ENCODE measurements around the gene ELF4. TPM values are rescaled to one million over a fixed set of nuclear protein-coding genes. Genes with fewer than 3 reads are reported as not detected.
"Not testable (repeated sequence)": the region's sequence is repeated elsewhere in the genome, so short reads cannot be mapped to it uniquely, and the experiment has no call there.

Gene ELF4
- total RNA-seq, 1 donor from 2014 or later, result 50.6 TPM

DNA sequence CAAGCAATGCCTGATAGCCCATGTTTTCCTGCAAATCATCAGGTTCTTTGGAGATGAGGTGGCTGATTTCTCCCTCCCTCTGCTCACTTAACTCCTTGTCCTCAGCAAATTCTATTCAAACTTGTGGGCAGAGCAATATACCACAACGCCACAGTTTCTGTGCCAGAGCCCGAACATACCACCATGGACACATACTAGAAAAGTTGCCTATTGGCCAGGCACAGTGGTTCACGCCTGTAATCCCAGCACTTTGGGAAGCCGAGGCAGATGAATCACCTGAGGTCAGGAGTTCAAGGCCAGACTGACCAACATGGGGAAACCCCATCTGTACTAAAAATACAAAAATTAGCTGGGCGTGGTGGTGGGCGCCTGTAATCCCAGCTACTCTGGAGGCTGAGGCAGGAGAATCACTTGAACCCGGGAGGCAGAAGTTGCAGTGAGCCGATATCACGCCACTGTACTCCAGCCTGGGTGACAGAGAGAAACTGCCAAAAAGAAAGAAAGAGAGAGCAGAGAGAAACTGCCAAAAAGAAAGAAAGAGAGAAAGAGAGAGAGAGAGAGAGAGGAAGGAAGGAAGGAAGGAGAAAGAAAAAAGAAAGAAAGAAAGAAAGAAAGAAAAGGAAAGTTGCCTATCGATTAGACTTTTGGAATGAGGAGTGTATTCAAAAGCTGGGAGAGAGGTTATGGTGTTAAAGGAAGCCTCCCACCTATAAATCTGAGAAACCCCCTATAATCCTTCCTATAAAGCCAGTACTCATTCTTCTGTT is 5.0 kb upstream of the ELF4 start:
- intact Hi-C loops (cut with micrococcal nuclease), result not testable (repeated sequence)

DNA sequence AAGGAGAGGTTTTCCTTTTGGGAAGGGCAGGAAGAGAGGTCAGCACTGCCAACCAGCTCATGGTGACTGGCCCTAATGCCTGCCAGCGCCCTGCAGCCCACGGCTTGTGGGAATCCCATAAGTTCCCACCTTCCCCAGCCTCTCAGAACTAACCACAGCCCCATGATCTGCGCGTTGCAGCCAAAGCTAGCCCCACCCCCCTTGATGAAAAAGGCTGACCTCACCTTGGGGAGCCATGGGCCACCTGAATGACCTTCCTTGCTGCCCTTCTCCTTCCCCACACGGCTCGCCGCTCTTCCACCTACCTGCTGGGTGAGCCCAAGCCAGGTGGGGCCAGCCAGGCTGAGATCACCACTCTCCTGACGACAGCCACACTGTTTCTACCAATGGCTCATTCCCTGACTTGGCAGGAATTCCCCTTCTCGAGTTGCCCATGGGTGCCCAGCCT is 3.9 kb upstream of the ELF4 start:
- intact Hi-C loops (cut with micrococcal nuclease), result no loop called here

DNA sequence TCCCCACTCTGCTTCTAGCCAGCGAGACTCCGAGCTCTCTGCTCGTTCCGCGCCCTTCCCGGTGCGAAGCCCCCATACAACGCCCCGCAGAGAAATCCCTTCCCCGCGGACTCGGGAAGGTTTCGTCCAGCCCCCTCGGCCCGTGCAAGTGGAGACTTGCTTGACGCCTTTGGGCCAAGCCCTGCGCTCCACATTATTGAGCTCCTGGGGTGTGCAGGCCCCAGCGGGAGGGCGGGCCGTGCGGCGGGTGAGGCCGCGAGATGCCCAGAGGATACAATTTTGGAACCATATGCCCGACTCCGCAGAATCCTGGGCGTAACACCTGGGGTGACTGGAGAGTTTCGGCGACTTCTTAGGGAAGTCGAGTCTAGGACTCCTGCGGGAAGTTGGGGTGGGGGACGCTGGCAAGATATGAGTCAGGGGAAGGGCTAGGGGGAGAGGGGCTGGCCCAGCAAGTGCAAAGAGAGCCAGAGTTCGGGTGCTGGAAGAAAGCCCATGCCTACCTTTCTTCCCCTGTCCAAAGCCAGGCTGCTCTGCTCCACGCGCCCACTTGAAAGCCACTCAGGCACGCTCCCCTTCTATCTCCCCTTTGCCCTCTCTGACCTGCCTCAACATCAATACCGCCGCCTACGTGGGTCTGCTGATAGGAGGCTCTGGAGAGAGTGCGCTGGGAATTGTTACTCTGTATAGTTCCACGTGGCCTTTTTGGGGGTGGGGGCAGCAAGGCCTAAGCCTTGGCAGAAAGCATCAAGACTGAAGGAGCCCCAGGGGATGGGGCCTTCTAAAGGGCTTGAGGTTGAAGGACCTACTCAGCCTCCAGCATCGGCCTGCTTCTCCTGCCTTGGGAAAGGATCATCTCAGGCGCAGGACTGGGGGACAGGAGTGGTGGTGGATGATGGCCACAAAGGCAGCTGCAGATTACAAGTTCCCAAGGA is 1.2 kb upstream of the ELF4 start:
- intact Hi-C loops (cut with micrococcal nuclease), result no loop called here

DNA sequence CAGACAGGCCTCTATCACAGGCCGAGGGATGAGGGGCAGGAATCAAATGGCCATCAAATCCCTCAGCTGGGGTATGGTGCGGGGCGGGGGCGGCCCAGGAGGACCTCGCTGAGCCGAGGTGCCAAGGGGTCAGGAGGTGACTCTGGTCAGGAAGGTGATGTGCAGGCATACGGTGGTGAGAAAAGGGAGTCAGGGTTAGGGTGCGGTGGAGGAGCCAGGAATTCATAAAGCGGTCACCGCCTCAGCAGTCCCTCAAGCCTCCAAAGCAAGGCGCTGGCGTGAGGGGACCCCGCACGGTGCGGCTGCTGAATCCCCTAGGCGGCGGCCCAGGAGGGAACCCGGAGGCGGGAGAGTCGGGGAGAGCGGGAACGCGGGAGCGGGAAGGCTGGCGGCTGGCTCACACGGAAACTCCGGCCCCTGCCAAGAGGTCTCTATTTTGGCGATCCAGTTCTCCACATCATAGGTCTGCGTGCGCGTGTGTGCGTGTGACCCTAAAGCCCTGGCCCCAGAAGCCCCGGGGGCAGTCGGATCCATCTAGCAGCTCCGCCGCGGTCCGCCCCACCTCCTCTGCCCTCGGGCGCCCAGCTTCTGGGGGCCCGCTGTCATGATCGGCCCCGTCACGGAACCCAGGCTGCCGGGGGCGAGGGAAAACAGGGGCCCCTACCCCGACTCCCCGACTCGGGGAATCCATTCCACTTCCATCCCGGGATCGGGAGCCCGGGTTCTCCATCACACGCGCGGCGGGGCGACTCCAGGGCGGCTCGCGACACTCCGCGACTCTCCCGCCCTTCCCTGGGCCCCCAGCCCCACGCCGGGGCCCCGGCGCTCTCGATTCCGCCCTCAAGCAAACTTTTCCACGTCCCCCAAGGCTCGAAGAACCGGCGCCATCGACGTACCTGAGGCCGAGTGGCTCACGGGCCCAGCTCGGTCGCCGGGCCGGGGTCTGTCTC is 593 bp downstream of the ELF4 start:
- intact Hi-C loops (cut with micrococcal nuclease), result loop anchor here (1.0 kb wide), 2 partner anchors 17 to 27 kb away; no protein-coding TSS in a partner anchor

DNA sequence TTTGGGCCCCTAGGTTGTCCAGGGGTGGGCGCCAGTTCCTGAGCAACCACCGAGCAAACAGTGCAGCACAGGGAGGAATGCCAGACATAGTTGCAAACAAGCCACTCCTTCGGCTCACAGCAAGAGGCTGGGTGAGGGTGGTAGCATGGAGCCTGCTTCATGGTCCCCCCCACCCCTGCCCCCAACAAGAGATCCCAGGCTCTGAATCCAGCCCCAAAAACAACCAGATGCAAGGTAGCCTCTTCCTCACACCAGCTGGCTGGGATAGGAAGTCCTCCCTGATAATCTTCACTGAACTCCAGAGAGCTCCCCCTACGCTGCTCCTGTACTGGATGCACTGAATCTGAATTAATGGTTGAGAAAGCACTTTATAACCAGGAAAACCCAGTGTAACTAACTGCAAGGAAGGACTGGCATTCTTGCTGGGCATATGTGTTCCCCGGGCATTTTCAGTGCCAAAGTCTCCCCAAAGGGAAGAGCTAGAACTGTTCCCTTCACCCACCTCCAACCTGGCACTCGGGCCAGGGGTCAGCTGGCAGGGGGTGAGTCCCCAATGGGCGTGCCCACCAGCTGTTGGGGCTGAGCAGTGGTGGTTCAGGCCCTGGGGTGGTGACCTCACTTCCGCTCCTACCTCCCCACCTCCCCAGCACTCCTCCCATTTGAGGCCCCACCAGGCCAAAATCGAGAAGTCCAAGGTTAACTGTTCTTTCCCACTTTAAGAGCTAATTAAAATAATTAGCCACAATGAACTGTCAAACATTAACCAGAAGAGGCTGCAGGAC is 1.5 kb downstream of the ELF4 start:
- intact Hi-C loops (cut with micrococcal nuclease), result loop anchor here (1.0 kb wide), 2 partner anchors 17 to 27 kb away; no protein-coding TSS in a partner anchor

DNA sequence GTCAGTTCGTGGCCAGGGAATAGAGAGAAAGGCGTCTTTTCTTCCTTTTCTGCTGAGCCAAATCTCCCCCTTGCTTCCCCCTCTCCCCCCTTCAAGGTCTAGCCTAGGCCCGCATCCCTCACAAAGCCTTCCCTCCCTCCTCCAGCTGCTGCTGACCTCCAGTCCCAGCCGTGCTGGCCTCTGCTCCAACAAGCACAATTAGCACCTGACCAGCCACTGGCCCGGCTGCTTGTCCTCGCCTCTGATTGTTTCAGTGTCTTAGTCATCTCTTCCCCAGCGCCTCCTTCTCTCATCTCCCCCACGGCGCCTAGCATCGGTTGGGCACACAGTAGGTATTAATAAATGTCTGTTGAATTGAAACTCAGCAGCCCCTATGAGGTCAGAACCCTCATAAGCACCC is 4.2 kb downstream of the ELF4 start:
- intact Hi-C loops (cut with micrococcal nuclease), result no loop called here

DNA sequence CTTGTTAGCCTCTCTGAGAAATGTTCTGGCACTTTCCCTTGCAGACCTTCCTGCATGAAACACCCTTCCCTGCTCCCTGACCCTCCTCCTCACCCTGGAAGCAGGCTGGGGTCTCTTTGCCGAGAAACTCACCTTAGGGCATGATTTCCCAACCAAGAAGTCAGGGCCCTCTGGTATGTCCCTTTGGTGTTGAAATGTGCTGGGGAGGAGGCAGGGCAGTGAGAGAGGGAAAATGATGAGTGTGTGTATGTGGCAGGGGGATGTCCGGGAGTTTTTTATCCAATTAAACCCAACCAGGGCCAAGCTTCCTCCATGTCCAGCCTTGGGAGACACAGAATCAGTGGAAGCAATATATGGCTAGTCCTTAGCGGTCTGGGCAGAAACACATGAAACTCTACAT is 5.1 kb downstream of the ELF4 start:
- intact Hi-C loops (cut with micrococcal nuclease), result no loop called here

DNA sequence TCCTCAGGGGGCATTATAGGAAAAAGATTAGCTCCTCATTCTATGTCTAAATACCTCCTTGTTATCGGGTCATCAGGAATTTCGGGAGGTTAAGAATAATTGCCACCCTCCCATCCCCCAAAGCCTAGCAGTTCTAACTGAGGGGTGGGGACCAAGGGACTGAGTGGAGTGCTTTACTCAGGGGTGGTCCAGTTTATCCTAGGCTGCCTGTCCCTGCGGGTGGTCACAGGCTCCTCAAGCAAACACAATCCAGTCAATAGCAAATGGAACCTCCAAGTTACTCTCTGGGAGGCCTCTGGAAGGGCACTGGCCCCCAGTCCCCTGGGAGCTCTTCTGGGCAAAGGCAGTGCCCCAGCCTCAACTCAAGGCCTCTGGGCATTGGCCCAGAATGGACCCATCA is 6.7 kb downstream of the ELF4 start:
- intact Hi-C loops (cut with micrococcal nuclease), result no loop called here

DNA sequence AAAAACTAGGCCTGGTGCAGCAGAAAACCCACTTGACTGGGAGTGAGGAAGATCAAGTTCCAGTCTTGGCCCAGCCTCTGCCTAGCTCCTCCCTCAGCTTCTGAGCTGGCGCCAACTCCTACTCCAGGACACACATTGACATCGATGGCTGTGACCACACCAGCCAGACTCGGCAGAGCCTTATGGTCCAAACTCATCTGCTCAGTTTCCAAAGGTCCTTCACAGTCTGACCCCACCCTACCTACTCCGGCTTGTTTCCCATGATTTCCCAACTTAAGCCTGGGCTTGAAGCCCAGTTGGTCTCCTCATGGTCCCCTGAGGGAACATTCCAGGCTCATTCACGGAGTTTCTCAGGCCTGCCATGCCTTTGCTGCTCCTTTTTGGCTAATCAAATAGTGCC is 10.1 kb downstream of the ELF4 start:
- intact Hi-C loops (cut with micrococcal nuclease), result no loop called here

DNA sequence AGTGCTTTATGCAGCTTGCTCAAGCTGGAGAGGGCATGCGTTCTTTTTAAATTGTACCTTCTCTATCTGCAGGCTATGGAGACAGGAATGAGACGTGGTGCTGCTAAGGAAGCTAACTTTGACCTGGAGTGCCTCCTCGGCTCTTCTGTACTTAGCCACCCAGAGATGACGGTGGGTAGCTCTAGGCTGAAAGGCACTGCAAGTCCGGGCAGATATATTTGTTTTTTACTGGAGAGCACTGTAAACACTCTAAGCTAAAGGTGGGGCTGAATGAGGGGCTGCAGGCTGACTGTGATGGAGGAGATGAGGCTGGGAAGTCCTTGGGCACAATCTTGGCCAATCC is 12.1 kb downstream of the ELF4 start:
- intact Hi-C loops (cut with micrococcal nuclease), result no loop called here

DNA sequence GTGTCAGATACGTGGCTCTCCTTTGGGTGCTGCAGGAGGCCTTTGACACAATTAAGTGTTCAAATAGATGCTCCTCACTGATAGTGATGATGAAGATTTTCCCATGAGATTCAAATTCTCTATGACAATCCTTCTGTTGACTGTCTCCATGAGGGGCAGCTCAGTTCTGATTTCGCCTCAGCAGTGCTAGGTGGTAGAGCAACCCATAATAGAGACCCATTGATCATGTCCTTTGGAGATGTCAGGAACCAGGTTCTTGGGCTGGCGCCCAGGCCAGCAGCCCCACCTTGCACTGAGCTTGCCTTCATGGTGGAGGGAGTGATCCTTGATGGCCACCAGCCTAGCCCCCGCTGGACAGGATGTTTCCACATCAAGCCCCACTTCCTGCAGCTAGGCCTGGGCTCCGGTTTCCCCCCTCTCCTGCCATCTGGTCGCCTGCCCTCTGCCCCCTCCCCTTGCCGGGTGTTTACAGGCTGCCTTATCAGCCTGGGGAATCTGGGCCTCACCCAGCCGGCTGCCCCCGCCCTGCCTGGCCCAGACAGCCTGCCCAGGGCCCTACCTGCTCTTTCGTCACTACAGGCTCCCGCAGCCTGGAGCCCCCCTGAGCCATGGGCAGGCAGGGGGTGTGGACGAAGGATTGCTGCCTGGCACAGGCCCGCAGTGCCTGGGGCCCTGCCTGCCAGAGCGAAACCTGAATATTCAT is 12.6 kb downstream of the ELF4 start:
- intact Hi-C loops (cut with micrococcal nuclease), result no loop called here

DNA sequence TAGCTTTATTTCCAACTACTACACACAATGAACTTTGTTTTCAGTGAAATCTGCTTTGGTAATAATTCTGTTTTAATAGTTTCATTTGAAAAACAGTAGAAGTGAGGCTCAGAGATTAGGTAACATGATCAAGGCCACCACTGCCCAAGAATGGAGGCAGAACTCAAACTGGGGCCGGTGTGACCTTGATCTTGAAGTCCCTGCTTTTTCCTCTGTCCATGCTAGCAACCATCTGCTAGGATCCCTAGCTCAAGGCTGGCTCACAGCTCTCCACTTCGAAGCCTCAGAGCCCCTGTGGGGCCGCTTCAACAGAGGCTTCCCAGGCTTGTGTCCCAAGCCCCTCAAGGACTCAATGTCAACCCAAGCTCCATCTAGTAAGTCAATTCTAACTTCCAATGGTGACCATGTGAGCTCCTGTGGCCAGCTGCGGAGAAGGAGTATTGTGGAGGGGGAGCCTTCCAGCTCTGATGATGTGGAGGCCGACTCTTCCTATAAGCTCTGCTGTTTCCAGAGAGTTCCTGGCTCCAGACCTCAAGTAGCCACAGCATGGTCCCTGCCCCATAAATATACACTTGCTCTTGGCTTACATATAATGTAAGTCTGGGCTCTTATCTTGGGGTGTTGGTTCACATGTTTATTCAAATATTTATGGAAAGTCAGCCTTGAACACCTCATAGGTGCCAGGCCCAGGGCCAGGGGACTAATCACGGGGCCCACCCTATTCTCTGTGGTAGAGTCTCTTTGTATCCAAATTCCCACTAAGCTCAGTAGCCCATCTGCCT is 14.9 kb downstream of the ELF4 start:
- intact Hi-C loops (cut with micrococcal nuclease), result no loop called here

DNA sequence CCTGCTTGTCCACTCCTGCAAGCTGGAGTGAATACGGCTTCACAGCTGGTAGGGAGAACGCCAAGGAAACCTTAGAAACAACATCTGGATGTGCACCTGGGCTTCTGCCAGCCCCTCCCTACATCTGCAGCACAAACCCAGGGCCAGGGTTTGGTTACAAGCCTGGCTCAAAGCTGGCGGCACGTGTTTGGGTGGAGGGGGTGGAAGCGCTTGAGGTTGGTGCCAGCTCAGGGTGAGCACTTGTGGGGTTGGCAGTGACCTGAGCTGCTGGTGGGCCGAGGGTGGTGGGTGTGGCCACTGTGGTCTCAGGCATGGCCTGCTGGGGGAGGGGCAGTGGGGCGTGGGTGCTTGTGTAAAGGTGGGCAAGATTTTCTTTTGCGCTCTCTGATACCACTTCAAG is 15.6 kb downstream of the ELF4 start:
- intact Hi-C loops (cut with micrococcal nuclease), result no loop called here

DNA sequence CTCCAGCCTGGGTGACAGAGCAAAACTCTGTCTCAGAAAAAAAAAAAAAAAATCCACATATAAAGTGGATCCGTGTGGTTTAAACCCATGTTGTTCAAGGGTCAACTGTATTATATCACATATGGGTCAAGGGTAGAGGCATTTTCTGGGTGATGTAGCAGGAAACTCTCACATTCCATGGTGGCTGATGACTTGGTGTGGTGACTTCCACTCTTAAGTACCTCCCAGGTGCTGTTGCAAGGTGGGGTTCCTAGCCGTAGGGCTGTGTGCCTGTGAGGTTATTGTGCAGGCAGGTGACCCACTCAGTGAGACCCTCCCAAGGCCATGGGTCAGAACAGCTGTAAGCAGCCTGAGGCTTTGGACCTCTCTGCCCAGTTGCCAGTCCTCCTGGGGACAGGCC is 17.0 kb downstream of the ELF4 start:
- intact Hi-C loops (cut with micrococcal nuclease), result no loop called here

DNA sequence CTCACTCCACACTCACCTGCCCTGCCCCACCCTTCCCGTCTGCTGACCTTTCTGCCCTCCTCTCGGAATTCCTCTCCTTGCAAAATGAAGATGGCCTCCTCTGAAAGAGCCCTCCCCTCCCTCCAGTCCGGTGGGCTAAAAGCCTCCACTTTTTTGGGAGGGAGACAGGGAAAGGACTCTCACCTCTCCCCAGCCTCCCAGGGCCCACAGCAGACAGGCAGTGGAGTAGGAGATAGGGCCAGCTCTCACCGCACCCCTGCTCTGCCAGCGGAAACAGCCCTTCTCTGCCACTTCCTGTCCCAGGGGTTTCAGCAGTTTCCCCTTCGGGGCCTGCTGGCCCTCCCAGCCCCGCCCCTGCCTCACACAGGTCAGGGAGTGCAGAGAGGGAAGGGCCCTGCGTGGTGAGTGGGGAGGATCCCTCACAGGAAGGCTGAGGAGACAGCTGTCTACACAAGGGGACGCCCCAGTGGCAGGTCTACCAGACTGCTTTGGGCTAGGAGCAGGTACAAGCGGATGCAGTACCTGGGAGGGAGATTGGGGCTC is 18.2 kb downstream of the ELF4 start:
- intact Hi-C loops (cut with micrococcal nuclease), result loop anchor here (1.0 kb wide), 3 partner anchors 10 to 28 kb away; no protein-coding TSS in a partner anchor

DNA sequence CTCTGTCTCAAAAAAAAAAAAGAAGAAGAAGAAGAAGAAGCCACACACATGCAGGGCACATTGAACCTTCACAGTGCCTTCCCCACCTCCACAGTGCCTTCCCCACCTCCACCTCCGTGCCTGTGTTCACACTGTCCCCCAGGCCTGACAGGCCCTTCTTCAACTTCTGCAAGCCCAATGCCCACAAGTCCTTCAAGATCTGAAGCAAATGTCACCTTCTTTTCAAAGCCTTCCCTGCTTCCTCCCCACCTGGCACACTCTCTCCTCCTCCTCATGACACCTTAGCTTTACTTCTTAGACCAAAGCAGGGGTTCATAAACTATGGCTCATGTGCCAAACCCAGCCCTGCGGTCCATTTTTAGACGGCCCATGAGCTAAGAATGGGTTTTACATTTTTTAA is 19.9 kb downstream of the ELF4 start:
- intact Hi-C loops (cut with micrococcal nuclease), result no loop called here

DNA sequence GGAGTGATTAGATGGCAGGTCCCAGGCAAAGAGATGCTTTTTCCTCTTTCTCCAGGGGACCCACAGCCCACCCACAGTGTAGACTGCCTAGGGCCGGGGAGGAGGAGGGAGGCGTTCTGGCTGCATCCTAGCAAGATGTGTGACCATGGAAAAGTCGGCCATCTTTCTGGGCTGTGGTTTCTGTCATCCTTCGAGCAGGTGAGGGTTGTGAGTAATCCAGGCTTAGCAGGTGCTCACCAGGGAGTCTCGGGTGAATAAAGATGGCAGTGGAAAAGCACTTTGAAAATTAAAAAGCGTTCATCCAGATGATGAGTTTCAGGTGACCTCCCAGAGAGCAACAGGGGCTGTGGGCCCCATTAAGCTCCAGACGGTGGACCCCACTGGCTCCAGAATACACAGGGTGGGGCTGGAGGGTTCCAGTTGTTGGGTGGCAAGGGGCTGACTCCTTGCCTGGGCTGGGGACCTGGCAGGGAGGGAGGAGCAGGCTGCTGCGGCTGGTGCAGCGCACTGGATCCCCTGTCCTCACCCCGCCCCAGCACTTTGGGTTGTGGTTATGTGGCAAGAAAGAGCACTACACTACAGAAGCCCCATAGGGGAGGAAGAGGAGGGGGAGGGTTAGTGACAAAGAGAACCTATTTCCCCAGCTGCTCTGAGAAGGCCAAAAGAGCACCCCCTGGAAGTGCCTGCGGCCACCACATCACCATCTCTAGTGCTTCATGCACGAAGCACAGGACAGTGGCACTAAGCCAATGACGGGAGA is 23.7 kb downstream of the ELF4 start:
- intact Hi-C loops (cut with micrococcal nuclease), result loop anchor here (10.0 kb wide), 2 partner anchors 248 to 312 kb away; partner anchors contain the start of genes SASH3 and SLC25A14
